ENCODE data around the gene MDP1. TPM values are rescaled to one million over a fixed set of nuclear protein-coding genes. Genes with fewer than 3 reads are reported as not detected.

MDP1 gene
- total RNA-seq, 2 experiments from 2014 or later: 23.2 to 26.6 TPM

DNA sequence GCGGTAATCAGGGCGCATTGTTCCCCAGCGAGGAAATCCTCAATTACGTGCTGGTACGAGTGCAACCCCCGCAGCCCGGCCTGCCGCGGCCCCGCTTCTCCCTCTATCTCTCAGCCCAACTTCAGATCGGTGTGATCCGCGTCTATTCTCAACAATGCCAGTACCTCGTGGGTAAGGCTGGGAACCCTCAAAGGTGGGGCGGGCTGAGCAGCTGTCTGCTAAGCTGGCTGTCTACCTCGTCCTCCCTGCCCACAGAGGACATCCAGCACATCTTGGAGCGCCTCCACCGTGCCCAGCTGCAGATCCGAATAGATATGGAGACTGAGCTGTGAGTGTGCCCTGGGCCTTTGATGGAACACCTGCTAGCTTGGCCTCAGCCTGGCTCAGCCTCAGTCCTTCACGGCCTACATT is 43.0 kb downstream of the MDP1 start:
- Histone ChIP-seq H3K4me1 (ENCODE audit: insufficient read depth, low read length, poor library complexity, severe bottlenecking) (no peaks in the 10 kb centered on the region), H3K9me2 (ENCODE audit: insufficient read depth, low read length) (no peaks in the 10 kb centered on the region), H4K20me1 (ENCODE audit: insufficient read depth, low read length) (no peaks in the 10 kb centered on the region), H3K4me2 (ENCODE audit: low read length) (no peak overlapping the region), H3K27ac (ENCODE audit: low read depth, low read length, poor library complexity, severe bottlenecking) (no peak overlapping the region), H3K4me3 (ENCODE audit: low read depth, low read length, poor library complexity, severe bottlenecking) (no peak overlapping the region), H3K79me2 (ENCODE audit: insufficient read depth, low read depth, low read length) (no peaks in the 10 kb centered on the region), H2AFZ (ENCODE audit: low read length) (no peak overlapping the region), H3K9me3 (ENCODE audit: low read length) (no peaks in the 10 kb centered on the region), H3K36me3 (ENCODE audit: insufficient read depth, low read length) (no peaks in the 10 kb centered on the region)
- ChIA-PET CTCF (ENCODE audit: unreplicated experiment) (interaction anchor here (1.3 kb wide), 1 partner anchor 12 kb away, joined by 3 read pairs; the partner anchor contains the start of gene IRF9), POLR2A (interaction anchor here (0.9 kb wide), 1 partner anchor 101 kb away, joined by 3 read pairs; no protein-coding TSS in a partner anchor)
- intact Hi-C loops (cut with micrococcal nuclease; ENCODE audit: unreplicated experiment): no loop called here
- DNase-seq (ENCODE audit: low spot score): no peak
- no TSS peak for BruUV-seq (replicated peaks)
- no peak for TF ChIP-seq EZH2phosphoT487 (IDR thresholded peaks at IDR 0.05; ENCODE audit: borderline replicate concordance, low read depth, low read length)
- TF ChIP-seq, protein P1, sequence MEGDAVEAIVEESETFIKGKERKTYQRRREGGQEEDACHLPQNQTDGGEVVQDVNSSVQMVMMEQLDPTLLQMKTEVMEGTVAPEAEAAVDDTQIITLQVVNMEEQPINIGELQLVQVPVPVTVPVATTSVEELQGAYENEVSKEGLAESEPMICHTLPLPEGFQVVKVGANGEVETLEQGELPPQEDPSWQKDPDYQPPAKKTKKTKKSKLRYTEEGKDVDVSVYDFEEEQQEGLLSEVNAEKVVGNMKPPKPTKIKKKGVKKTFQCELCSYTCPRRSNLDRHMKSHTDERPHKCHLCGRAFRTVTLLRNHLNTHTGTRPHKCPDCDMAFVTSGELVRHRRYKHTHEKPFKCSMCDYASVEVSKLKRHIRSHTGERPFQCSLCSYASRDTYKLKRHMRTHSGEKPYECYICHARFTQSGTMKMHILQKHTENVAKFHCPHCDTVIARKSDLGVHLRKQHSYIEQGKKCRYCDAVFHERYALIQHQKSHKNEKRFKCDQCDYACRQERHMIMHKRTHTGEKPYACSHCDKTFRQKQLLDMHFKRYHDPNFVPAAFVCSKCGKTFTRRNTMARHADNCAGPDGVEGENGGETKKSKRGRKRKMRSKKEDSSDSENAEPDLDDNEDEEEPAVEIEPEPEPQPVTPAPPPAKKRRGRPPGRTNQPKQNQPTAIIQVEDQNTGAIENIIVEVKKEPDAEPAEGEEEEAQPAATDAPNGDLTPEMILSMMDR (conservative IDR thresholded peaks at IDR 0.05; ENCODE audit: low read length): no peak

DNA sequence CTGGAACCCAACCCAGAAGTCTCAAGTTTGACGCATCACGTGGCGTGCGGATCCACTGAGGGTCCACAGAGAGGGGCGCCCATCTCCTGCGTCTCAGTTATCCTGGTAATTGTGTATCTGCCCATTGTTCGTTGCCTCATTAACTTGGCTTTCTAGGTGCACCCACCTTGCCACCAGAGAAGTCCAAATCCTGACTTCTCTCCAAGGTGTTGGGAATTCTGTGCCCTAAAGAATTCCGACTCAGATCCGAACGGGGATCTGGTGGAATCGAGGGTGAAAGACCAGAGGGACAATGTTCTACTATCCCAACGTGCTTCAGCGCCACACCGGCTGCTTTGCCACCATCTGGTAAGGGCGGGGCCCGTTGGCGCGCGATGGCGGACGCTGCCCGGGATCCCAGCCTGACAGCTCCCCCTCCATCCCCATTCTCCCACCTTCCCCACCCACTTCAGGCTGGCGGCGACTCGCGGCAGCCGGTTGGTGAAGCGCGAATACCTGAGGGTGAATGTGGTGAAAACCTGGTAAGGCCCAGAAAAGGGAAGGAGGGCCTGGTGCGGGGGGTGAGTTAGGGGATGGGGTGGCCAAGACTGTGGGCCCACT is 43.5 kb downstream of the MDP1 start:
- DNase-seq (ENCODE audit: low spot score): no peak
- BruUV-seq (replicated peaks): no TSS peak
- no peaks in the 10 kb centered on the region for H4K20me1 ChIP-seq (ENCODE audit: insufficient read depth, low read length)
- no peaks in the 10 kb centered on the region for H3K79me2 ChIP-seq (ENCODE audit: insufficient read depth, low read depth, low read length)
- no peaks in the 10 kb centered on the region for H3K36me3 ChIP-seq (ENCODE audit: insufficient read depth, low read length)
- H3K9me3 ChIP-seq (ENCODE audit: low read length): no peaks in the 10 kb centered on the region
- ChIA-PET CTCF (ENCODE audit: unreplicated experiment) (interaction anchor here (1.3 kb wide), 1 partner anchor 11 kb away, joined by 3 read pairs; the partner anchor contains the start of gene IRF9), POLR2A (no interaction called here)
- no peaks in the 10 kb centered on the region for H3K9me2 ChIP-seq (ENCODE audit: insufficient read depth, low read length)
- H3K4me1 ChIP-seq (ENCODE audit: insufficient read depth, low read length, poor library complexity, severe bottlenecking): no peaks in the 10 kb centered on the region
- no peak overlapping the region for H3K27ac ChIP-seq (ENCODE audit: low read depth, low read length, poor library complexity, severe bottlenecking)
- H3K4me2 ChIP-seq (ENCODE audit: low read length): no peak overlapping the region
- intact Hi-C loops (cut with micrococcal nuclease; ENCODE audit: unreplicated experiment): no loop called here
- no peak overlapping the region for H3K4me3 ChIP-seq (ENCODE audit: low read depth, low read length, poor library complexity, severe bottlenecking)
- no peak overlapping the region for H2AFZ ChIP-seq (ENCODE audit: low read length)
- no peak for TF ChIP-seq EZH2phosphoT487 (IDR thresholded peaks at IDR 0.05; ENCODE audit: borderline replicate concordance, low read depth, low read length)
- TF ChIP-seq, protein P1 (conservative IDR thresholded peaks at IDR 0.05; ENCODE audit: low read length): no peak

Measured in OCI-LY7 (cell line).